ENCODE results near the gene PARS2.

DNA sequence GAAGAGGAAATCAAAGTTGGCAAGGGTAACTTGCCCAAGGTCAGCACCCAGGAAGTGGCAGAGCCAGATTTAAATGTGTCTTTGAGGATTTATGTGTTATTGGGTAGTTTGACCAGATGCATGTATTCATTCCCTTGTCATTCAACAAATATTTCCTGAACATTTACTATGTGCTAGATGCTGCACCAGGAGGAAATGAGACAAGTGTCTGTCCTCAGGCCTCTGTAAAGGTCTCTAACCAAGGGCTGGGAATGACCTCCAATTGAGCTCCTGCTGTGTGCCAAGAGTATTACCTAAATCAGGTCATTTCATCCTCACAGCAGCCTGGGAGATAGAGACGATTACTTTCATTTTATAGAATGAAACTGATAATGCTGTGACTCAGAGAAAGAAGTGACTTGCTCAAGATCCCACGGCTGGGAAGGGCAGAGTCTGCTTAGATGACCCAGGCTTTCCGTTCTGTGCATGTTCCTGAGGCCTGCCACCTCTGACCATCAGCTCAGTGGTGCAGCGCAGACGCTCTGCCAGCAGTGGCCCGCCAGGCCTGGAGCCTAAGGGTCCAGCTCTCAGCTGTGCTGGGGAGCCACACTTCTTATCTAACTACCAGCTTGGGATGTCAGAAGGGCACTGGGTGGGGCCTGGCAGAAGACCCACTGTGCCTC lies 40.3 kb upstream of the PARS2 start:
- TF ChIP-seq POLR2A (IDR thresholded peaks at IDR 0.05) = no peak
- TF ChIP-seq, protein P1, sequence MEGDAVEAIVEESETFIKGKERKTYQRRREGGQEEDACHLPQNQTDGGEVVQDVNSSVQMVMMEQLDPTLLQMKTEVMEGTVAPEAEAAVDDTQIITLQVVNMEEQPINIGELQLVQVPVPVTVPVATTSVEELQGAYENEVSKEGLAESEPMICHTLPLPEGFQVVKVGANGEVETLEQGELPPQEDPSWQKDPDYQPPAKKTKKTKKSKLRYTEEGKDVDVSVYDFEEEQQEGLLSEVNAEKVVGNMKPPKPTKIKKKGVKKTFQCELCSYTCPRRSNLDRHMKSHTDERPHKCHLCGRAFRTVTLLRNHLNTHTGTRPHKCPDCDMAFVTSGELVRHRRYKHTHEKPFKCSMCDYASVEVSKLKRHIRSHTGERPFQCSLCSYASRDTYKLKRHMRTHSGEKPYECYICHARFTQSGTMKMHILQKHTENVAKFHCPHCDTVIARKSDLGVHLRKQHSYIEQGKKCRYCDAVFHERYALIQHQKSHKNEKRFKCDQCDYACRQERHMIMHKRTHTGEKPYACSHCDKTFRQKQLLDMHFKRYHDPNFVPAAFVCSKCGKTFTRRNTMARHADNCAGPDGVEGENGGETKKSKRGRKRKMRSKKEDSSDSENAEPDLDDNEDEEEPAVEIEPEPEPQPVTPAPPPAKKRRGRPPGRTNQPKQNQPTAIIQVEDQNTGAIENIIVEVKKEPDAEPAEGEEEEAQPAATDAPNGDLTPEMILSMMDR (IDR thresholded peaks at IDR 0.05) = no peak

All from tibial nerve (tissue), 3 donors.